Activated CD8-positive, alpha-beta T cell treated with anti-CD3 and anti-CD28 coated beads, Interleukin-2, amount 10 ng/mL, durations not matched to agents 7 days and 5 days (primary cell): ENCODE data around the gene SLC16A11. TPM values are rescaled to one million over a fixed set of nuclear protein-coding genes. Genes with fewer than 3 reads are reported as not detected.
"Not testable (repeated sequence)": the region's sequence is repeated elsewhere in the genome, so short reads cannot be mapped to it uniquely, and the experiment has no call there.

Source experiments
- ATAC-seq: fragments of 150-1000 bp; cut with Tn5 transposase; one replicate; pipeline ENCODE4 v1.10.0; 2021; ENCODE audit warnings: moderate library complexity
- CTCF ChIA-PET: fragments of 350-600 bp; sonication (Branson Sonifier 250); formaldehyde crosslinking; loops from one replicate; lab custom pipeline; 2021; ENCODE audit warnings: antibody characterized with exemption; lab: Charles Lee
- POLR2A ChIA-PET: fragments of 350-600 bp; sonication (Branson Sonifier 250); formaldehyde crosslinking; loops from one replicate; lab custom pipeline; 2021; ENCODE audit warnings: antibody characterized with exemption; lab: Charles Lee
- DNase-seq: peaks from one replicate; pipeline ENCODE4 v3.0.0-alpha.2; 2020
- H3K27ac Mint-ChIP-seq: one replicate; pipeline ENCODE4 v1.8.0; 2021; ENCODE audit warnings: mild to moderate bottlenecking, mixed read lengths
- H3K27me3 Mint-ChIP-seq: one replicate; pipeline ENCODE4 v1.8.0; 2021; ENCODE audit warnings: low read depth, mixed read lengths
- H3K36me3 Mint-ChIP-seq: one replicate; pipeline ENCODE4 v1.8.0; 2021; ENCODE audit warnings: low read depth, mixed read lengths
- H3K4me1 Mint-ChIP-seq: one replicate; pipeline ENCODE4 v1.8.0; 2021; ENCODE audit warnings: low read depth, mixed read lengths
- H3K4me3 Mint-ChIP-seq: one replicate; pipeline ENCODE4 v1.8.0; 2021; ENCODE audit warnings: mild to moderate bottlenecking, mixed read lengths
- H3K9me3 Mint-ChIP-seq: one replicate; pipeline ENCODE4 v1.8.0; 2022; ENCODE audit warnings: mixed read lengths; ENCODE audit not compliant: insufficient read depth
- total RNA-seq, 2 experiments: library from RNA; stranded (reverse); gene quantifications; one replicate each; pipeline ENCODE4 v1.2.3, GENCODE V29; 2021

SLC16A11 gene
- total RNA-seq, 2 experiments from 2014 or later: 0.34 to 0.39 TPM

- DNase-seq (no peak), ATAC-seq (no peak)
- Mint-ChIP-seq H3K36me3 (peaks cover 20% of the 10 kb centered on the region), H3K9me3 (no peaks in the 10 kb centered on the region), H3K4me1 (no peaks in the 10 kb centered on the region), H3K27me3 (no peaks in the 10 kb centered on the region), H3K4me3 (no peak overlapping the region), H3K27ac (no peak overlapping the region)
- CTCF ChIA-PET: interaction anchor here (1.1 to 2.2 kb wide), 4 partner anchors 9 to 83 kb away, joined by 3 to 12 read pairs (median 5); no protein-coding TSS in a partner anchor
- POLR2A ChIA-PET: no interaction called here
Measured at GRCh38 chr17:6994118-6994598, 49.7 kb downstream of the SLC16A11 start.

DNA sequence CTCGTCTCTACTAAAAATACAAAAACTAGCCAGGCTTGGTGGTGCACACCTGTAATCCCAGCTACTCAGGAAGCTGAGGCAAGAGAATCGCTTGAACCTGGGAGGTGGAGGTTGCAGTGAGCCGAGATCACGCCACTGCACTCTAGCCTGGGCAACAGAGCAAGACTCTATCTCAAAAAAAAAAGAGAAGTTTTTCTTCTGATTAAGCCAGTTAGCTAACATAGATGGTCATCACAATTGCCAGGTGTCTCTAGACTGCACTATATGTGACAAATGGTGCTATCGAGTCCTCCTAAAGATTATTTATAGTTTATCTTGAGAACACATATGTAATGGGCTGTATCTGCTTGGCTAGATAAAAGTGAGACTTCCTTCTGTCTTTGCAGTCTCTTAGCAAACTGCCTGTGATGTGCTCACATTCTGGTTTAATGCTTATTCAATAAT, 50.3 kb downstream of the SLC16A11 start:
- ATAC-seq, H3K9me3 Mint-ChIP-seq, POLR2A ChIA-PET, H3K4me3 Mint-ChIP-seq, H3K27me3 Mint-ChIP-seq, H3K4me1 Mint-ChIP-seq, H3K27ac Mint-ChIP-seq, DNase-seq: not testable (repeated sequence)
- peaks cover 20% of the 10 kb centered on the region for H3K36me3 Mint-ChIP-seq
- CTCF ChIA-PET: interaction anchor here (1.1 to 2.2 kb wide), 4 partner anchors 9 to 83 kb away, joined by 3 to 12 read pairs (median 5); no protein-coding TSS in a partner anchor

Other genes with a start within 250 kb of the SLC16A11 start
- gene TEKT1, start 212.4 kb downstream of the SLC16A11 start, total RNA-seq: not detected
- not detected for gene ALOX12, start 48.0 kb downstream of the SLC16A11 start, total RNA-seq
- 100 to 1,000 TPM; 104 to 116 TPM for gene RNASEK, start 31.5 kb downstream of the SLC16A11 start, total RNA-seq
- under 1 TPM; 0.47 to 0.63 TPM for gene BCL6B, start 21.0 kb downstream of the SLC16A11 start, total RNA-seq
- gene SLC16A13, start 8.1 kb downstream of the SLC16A11 start, total RNA-seq: 10 to 100 TPM; 14.8 to 15.0 TPM
- gene CLEC10A, start 36.2 kb upstream of the SLC16A11 start, total RNA-seq: not detected
- not detected for gene ASGR2, start 70.7 kb upstream of the SLC16A11 start, total RNA-seq
- gene ASGR1, start 135.3 kb upstream of the SLC16A11 start, total RNA-seq: 1 to 10 TPM in 1 of 2 experiments, under 1 TPM in 1; 0.63 to 1.3 TPM
- 10 to 100 TPM; 10.1 to 11.7 TPM for gene DLG4, start 175.7 kb upstream of the SLC16A11 start, total RNA-seq
- 100 to 1,000 TPM; 348 to 371 TPM for gene ACADVL, start 175.8 kb upstream of the SLC16A11 start, total RNA-seq
- 10 to 100 TPM; 52.4 to 56.6 TPM for gene DVL2, start 190.4 kb upstream of the SLC16A11 start, total RNA-seq
- 10 to 100 TPM; 53.6 to 57.9 TPM for gene PHF23, start 195.4 kb upstream of the SLC16A11 start, total RNA-seq
- 100 to 1,000 TPM; 203 to 227 TPM for gene GABARAP, start 198.4 kb upstream of the SLC16A11 start, total RNA-seq
- 100 to 1,000 TPM; 171 to 186 TPM for gene CTDNEP1, start 207.6 kb upstream of the SLC16A11 start, total RNA-seq
- 10 to 100 TPM; 63.5 to 66.1 TPM for gene ELP5, start 208.1 kb upstream of the SLC16A11 start, total RNA-seq
- gene CLDN7, start 218.4 kb upstream of the SLC16A11 start, total RNA-seq: 1 to 10 TPM; 1.1 to 1.3 TPM
- not detected for gene SLC2A4, start 237.6 kb upstream of the SLC16A11 start, total RNA-seq